GM23338 (cell line): Measurements from ENCODE around the gene COX15. TPM values are rescaled to one million over a fixed set of nuclear protein-coding genes. Genes with fewer than 3 reads are reported as not detected.

Source experiments
- ATAC-seq: fragments of 200-7000 bp; cut with Tn5 transposase; 3 replicates; pipeline ENCODE4 v1.9.1; 2020
- DNase-seq: peaks from one replicate; pipeline ENCODE4 v3.0.0-alpha.2; 2015; ENCODE audit warnings: low spot score
- H2AFZ ChIP-seq: fragments of 200-600 bp; sonication (generic); 2 replicates; pipeline ENCODE4 v1.8.0; 2016; ENCODE audit warnings: antibody characterized with exemption, mild to moderate bottlenecking, moderate library complexity
- H3F3A ChIP-seq: fragments of 200-600 bp; sonication (generic); replicated peaks from 2 replicates; pipeline ENCODE4 v1.8.0; 2017; ENCODE audit warnings: antibody characterized with exemption, mixed run types, low read depth
- H3K27ac ChIP-seq: fragments of 200-600 bp; sonication (generic); 2 replicates; pipeline ENCODE4 v1.6.1; 2016; ENCODE audit warnings: low read depth
- H3K27me3 ChIP-seq: fragments of 200-600 bp; sonication (generic); 2 replicates; pipeline ENCODE4 v1.8.0; 2016; ENCODE audit warnings: mild to moderate bottlenecking, mixed run types, moderate library complexity; ENCODE audit not compliant: insufficient read depth
- H3K36me3 ChIP-seq: fragments of 200-600 bp; sonication (generic); 2 replicates; pipeline ENCODE4 v1.8.0; 2016; ENCODE audit warnings: mild to moderate bottlenecking; ENCODE audit not compliant: insufficient read depth
- H3K4me1 ChIP-seq: fragments of 200-600 bp; sonication (generic); 2 replicates; pipeline ENCODE4 v1.8.0; 2016; ENCODE audit warnings: mild to moderate bottlenecking, moderate library complexity; ENCODE audit not compliant: insufficient read depth
- H3K4me2 ChIP-seq: fragments of 200-600 bp; sonication (generic); 2 replicates; pipeline ENCODE4 v1.7.1; 2017; ENCODE audit warnings: mixed run types
- H3K4me3 ChIP-seq: fragments of 200-600 bp; sonication (generic); 2 replicates; pipeline ENCODE4 v1.6.1; 2016; ENCODE audit warnings: mixed run types
- H3K79me2 ChIP-seq: fragments of 200-600 bp; sonication (generic); replicated peaks from 2 replicates; pipeline ENCODE4 v1.8.0; 2017; ENCODE audit warnings: mild to moderate bottlenecking; ENCODE audit not compliant: insufficient read depth
- H3K9me2 ChIP-seq: fragments of 200-600 bp; sonication (generic); 2 replicates; pipeline ENCODE4 v1.8.0; 2017; ENCODE audit not compliant: insufficient read depth
- H4K20me1 ChIP-seq: fragments of 200-600 bp; sonication (generic); replicated peaks from 2 replicates; pipeline ENCODE4 v1.8.0; 2017; ENCODE audit warnings: mild to moderate bottlenecking; ENCODE audit not compliant: insufficient read depth
- H3K27ac Mint-ChIP-seq: 2 replicates; pipeline ENCODE4 v1.8.0; 2020; ENCODE audit warnings: inconsistent platforms, mild to moderate bottlenecking, moderate library complexity, mixed read lengths
- H3K27me3 Mint-ChIP-seq: 3 replicates; pipeline ENCODE4 v1.8.0; 2022; ENCODE audit warnings: low read depth, mild to moderate bottlenecking, moderate library complexity, mixed read lengths, inconsistent platforms; ENCODE audit not compliant: insufficient read depth, poor library complexity
- H3K36me3 Mint-ChIP-seq: 3 replicates; pipeline ENCODE4 v1.8.0; 2021; ENCODE audit warnings: low read depth, mild to moderate bottlenecking, inconsistent platforms, moderate library complexity, mixed read lengths
- H3K4me1 Mint-ChIP-seq: 3 replicates; pipeline ENCODE4 v1.8.0; 2020; ENCODE audit warnings: mild to moderate bottlenecking, inconsistent platforms, mixed read lengths
- H3K4me3 Mint-ChIP-seq: 3 replicates; pipeline ENCODE4 v1.8.0; 2021; ENCODE audit warnings: moderate library complexity, mild to moderate bottlenecking, inconsistent platforms, mixed read lengths
- H3K9me3 Mint-ChIP-seq: 3 replicates; pipeline ENCODE4 v1.8.0; 2020; ENCODE audit warnings: moderate library complexity, mild to moderate bottlenecking, inconsistent platforms, mixed read lengths
- CREB1 ChIP-seq: fragments of 250-450 bp; sonication (Bioruptor Pico); IDR thresholded peaks from 2 replicates; pipeline ENCODE4 v1.5.0; 2020; ENCODE audit warnings: low read depth, mild to moderate bottlenecking, moderate library complexity
- CTCF ChIP-seq, 2 experiments: fragments of 200-600 bp in 1 of 2; sonication (generic) in 1 of 2; conservative IDR thresholded peaks; 2 replicates each; pipeline versions ENCODE4 v1.5.1 to v1.6.1; 2016 to 2017; ENCODE audit warnings: antibody characterized with exemption in 2 of 2, low read depth in 2 of 2, mild to moderate bottlenecking in 2 of 2, moderate library complexity in 1 of 2
- ETS1 ChIP-seq: IDR thresholded peaks from 2 replicates; pipeline ENCODE4 v1.6.1; 2016; ENCODE audit warnings: antibody characterized with exemption
- EZH2 ChIP-seq: fragments of 200-600 bp; sonication (generic); IDR thresholded peaks from one replicate; pipeline ENCODE4 v1.8.0; 2017; ENCODE audit warnings: antibody characterized with exemption, mild to moderate bottlenecking, low read depth; ENCODE audit not compliant: unreplicated experiment
- EZH2phosphoT487 ChIP-seq: fragments of 200-600 bp; sonication (generic); IDR thresholded peaks from one replicate; pipeline ENCODE4 v1.8.1; 2018; ENCODE audit warnings: antibody characterized with exemption; ENCODE audit not compliant: unreplicated experiment
- JUNB ChIP-seq: IDR thresholded peaks from one replicate; pipeline ENCODE4 v1.6.1; 2016; ENCODE audit warnings: antibody characterized with exemption; ENCODE audit not compliant: unreplicated experiment
- NANOG ChIP-seq: IDR thresholded peaks from 2 replicates; pipeline ENCODE4 v1.6.1; 2016; ENCODE audit warnings: antibody characterized with exemption, borderline replicate concordance
- POLR2AphosphoS5 ChIP-seq: IDR thresholded peaks from 2 replicates; pipeline ENCODE4 v1.6.1; 2016; ENCODE audit warnings: antibody characterized with exemption, low read depth
- REST ChIP-seq: IDR thresholded peaks from one replicate; pipeline ENCODE4 v1.6.1; 2018; ENCODE audit warnings: antibody characterized with exemption; ENCODE audit not compliant: unreplicated experiment
- STAT1 ChIP-seq: IDR thresholded peaks from one replicate; pipeline ENCODE4 v1.6.1; 2016; ENCODE audit warnings: antibody characterized with exemption; ENCODE audit not compliant: unreplicated experiment
- ZNF114 ChIP-seq: fragments of 250-450 bp; sonication (Bioruptor Pico); IDR thresholded peaks from 2 replicates; pipeline ENCODE4 v1.5.0; 2020; ENCODE audit warnings: mild to moderate bottlenecking, moderate library complexity
- ZNF331 ChIP-seq: fragments of 250-450 bp; sonication (Bioruptor Pico); IDR thresholded peaks from 2 replicates; pipeline ENCODE4 v1.5.0; 2020; ENCODE audit warnings: low read depth, mild to moderate bottlenecking, moderate library complexity
- ZNF462 ChIP-seq: fragments of 250-450 bp; sonication (Bioruptor Pico); IDR thresholded peaks from 2 replicates; pipeline ENCODE4 v1.5.0; 2020; ENCODE audit warnings: mild to moderate bottlenecking, moderate library complexity
- polyA plus RNA-seq: library from polyadenylated mRNA; unstranded; fragments of >200 nt; fragmentation: Nextera tagmentation; extraction: Ambion mirVana; gene quantifications from 2 replicates; pipeline ENCODE4 v1.2.1, GENCODE V29; 2016
- total RNA-seq: library from RNA; depleted of rRNA; stranded (reverse); fragments of >200 nt; shearing (Covaris generic); gene quantifications from 2 replicates; pipeline ENCODE4 v1.2.3, GENCODE V29; 2014

COX15 gene
- total and polyA plus RNA-seq, 2 experiments from 2014 or later, result 22.3 to 38.1 TPM

- Mint-ChIP-seq H3K4me3 (no peak overlapping the region), H3K27me3 (no peaks in the 10 kb centered on the region), H3K36me3 (peaks cover 20% of the 10 kb centered on the region; the same call in 2 of the 3 replicates), H3K4me1 (no peaks in the 10 kb centered on the region), H3K9me3 (no peaks in the 10 kb centered on the region), H3K27ac (no peak overlapping the region)
- H2AFZ ChIP-seq, result no peak overlapping the region
- TF ChIP-seq CREB1 (CRISPR knock-in tag) (no peak), ZNF114 (CRISPR knock-in tag) (no peak), REST (no peak), ZNF331 (no peak), POLR2AphosphoS5 (no peak), ZNF462 (CRISPR knock-in tag) (no peak), EZH2phosphoT487 (no peak), ETS1 (no peak), NANOG (no peak), JUNB (no peak), EZH2 (no peak), CTCF (conservative IDR thresholded peaks at IDR 0.05; ENCODE audit: low read depth in 2 of 2) (no peak), STAT1 (no peak)
- no peaks in the 10 kb centered on the region for H3F3A ChIP-seq
- no peaks in the 10 kb centered on the region for H3K9me2 ChIP-seq
- H3K79me2 ChIP-seq, result no peaks in the 10 kb centered on the region
- no peak for ATAC-seq
- H3K27me3 ChIP-seq, result no peaks in the 10 kb centered on the region
- no peak overlapping the region for H3K27ac ChIP-seq
- no peaks in the 10 kb centered on the region for H3K4me1 ChIP-seq
- H3K4me3 ChIP-seq, result no peak overlapping the region
- H4K20me1 ChIP-seq, result no peaks in the 10 kb centered on the region
- DNase-seq, result no peak
- no peak overlapping the region for H3K4me2 ChIP-seq
- H3K36me3 ChIP-seq, result peaks cover 20% of the 10 kb centered on the region
These were observed 36.2 kb downstream of the COX15 start for GRCh38 chr10:99695761-99696160.
